GM19395 (cell line): ENCODE results near the gene CCR5AS.

Experiments
- ATAC-seq: cut with Tn5 transposase; IDR thresholded peaks from one replicate; pipeline ENCODE4 v1.9.1; 2021; ENCODE audit warnings: mild to moderate bottlenecking, moderate library complexity; ENCODE audit not compliant: unreplicated experiment

Gene CCR5AS

DNA sequence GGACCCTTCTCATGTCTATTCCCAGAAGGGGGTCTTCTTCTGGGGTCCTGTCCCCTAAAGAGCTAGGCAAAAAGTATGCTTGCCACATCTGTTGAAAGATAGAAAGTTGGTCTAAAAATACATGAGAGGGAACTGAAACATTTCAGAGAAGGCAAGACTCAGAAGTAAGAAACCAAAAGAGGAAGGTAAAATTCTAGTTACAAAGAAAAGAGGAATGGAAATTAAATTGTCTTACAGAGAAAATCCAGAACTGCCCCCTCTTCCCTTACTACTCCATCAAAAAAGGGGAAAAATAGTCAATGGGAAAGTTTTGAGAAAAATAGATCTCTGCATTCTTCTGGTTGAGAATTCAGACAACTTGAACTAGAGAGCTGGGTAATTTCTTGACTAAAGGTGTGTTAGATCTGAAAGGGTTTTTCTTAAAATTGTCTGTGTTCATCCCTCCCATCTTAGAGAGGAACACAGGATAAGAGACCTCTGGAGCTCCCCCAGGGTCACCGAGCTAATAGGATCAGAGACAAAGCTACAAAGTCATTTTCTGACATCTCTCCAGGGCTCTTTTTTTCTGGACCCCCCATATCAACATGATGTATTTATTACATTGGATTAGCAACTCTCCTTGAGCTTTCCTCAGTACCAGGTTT is 85.3 kb downstream of the CCR5AS start:
- ATAC-seq = no peak

DNA sequence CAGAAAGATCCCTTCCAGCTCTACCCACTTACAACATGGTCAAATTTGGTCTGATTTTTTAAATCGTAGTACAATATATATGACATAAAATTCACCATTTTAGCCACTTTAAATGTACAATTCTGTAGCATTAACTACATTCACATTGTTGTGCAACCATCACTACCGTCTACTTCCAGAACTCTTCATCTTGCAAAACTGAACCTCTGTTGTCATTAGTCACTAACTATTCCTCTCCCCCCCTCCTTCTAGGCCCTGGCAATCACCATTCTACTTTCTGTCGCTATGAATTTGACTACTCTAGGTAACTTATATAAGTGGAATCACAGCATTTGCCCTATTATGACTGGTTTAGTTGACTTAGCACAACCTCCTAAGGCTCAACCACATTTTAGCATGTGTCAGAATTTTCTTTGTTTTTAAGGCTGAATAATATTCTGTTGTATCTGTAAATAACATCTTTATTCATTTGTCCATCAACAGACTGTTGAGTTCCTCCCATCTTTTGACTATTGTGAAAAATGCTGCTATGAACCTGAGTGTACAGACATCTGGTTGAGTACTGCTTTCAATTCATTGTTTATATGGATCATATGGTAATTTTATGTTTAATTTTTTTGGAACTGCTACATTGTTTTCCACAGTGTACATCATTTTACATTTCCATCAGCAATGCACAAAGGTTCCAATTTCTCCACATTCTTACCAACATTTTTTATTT is 88.5 kb downstream of the CCR5AS start:
- no peak for ATAC-seq

DNA sequence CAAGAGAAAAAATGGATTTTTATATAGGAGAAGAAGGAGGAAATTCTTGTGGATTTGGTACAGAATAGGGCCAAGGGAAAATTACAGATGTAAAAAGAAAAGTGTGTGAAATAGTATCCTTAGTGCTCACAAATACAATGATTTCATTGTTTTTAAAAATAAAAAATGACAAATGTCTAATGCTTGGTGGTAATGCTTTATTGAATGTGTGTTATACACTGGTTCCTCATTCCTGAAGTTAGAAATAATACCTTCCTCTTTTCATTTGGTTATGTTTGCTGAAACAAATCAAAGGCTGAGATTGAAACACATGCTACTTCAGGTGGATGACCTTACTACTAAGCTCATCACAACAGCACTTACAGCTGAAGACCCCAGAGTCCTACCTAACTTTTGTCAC is 90.7 kb downstream of the CCR5AS start:
- no peak for ATAC-seq

DNA sequence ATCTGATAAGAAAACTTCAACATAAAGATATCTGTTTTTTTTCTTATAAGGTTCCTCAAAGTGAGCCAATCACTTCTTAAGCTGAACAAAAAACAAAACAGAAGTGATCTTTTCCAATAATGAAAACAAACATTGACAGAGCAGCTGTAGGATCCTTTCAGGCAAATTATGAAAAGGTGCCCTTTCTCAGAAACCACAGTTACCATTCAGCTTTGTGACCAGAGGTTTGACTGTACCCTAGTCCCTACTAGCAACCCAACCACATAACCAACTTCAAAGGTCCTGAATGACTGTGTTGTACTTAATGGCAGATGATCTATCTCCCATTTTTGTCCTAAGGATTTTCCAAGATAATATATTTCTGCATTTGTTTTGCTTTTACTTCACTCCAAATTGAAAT is 92.3 kb downstream of the CCR5AS start:
- no peak for ATAC-seq
